Ishikawa (cell line): ENCODE data around the gene CUL2.

Experiments
- CEBPB ChIP-seq: IDR thresholded peaks from 2 replicates; pipeline ENCODE4 v1.6.1; 2012
- CREB1 ChIP-seq: IDR thresholded peaks from 2 replicates; pipeline ENCODE4 v1.6.1; 2012; ENCODE audit warnings: low read depth
- EGR1 ChIP-seq: IDR thresholded peaks from 2 replicates; pipeline ENCODE4 v1.6.1; 2012
- EP300 ChIP-seq: IDR thresholded peaks from 2 replicates; pipeline ENCODE4 v1.6.1; 2012; ENCODE audit warnings: borderline replicate concordance
- FOXM1 ChIP-seq: IDR thresholded peaks from 2 replicates; pipeline ENCODE4 v1.6.1; 2012; ENCODE audit warnings: low read depth, borderline replicate concordance
- MAX ChIP-seq: IDR thresholded peaks from 2 replicates; pipeline ENCODE4 v1.6.1; 2012
- NFIC ChIP-seq: IDR thresholded peaks from 2 replicates; pipeline ENCODE4 v1.6.1; 2012
- RAD21 ChIP-seq: IDR thresholded peaks from 2 replicates; pipeline ENCODE4 v1.6.1; 2012; ENCODE audit warnings: low read depth
- REST ChIP-seq: IDR thresholded peaks from 2 replicates; pipeline ENCODE4 v1.6.1; 2012; ENCODE audit warnings: low read depth, mild to moderate bottlenecking
- TAF1 ChIP-seq: IDR thresholded peaks from 2 replicates; pipeline ENCODE4 v1.6.1; 2012; ENCODE audit warnings: low read depth, mild to moderate bottlenecking
- TCF12 ChIP-seq: IDR thresholded peaks from 2 replicates; pipeline ENCODE4 v1.6.1; 2012; ENCODE audit warnings: low read depth
- TEAD4 ChIP-seq: IDR thresholded peaks from 2 replicates; pipeline ENCODE4 v1.6.1; 2012
- USF1 ChIP-seq: IDR thresholded peaks from 2 replicates; pipeline ENCODE4 v1.6.1; 2012
- YY1 ChIP-seq: IDR thresholded peaks from 2 replicates; pipeline ENCODE4 v1.6.1; 2012; ENCODE audit warnings: low read depth
- ZBTB7A ChIP-seq: IDR thresholded peaks from 2 replicates; pipeline ENCODE4 v1.6.1; 2012; ENCODE audit warnings: low read depth

The CUL2 gene

GRCh38 chr10:35132727-35133126, 42.6 kb upstream of the CUL2 start:
- TF ChIP-seq NFIC, result no peak
- TF ChIP-seq TCF12, result no peak
- no peak for TF ChIP-seq FOXM1
- TF ChIP-seq CREB1, result no peak
- TF ChIP-seq CEBPB, result no peak
- no peak for TF ChIP-seq REST
- no peak for TF ChIP-seq EGR1
- no peak for TF ChIP-seq YY1
- TF ChIP-seq USF1, result no peak
- TF ChIP-seq ZBTB7A, result no peak
- TF ChIP-seq RAD21, result no peak
- no peak for TF ChIP-seq MAX

- no peak for TF ChIP-seq FOXM1
- no peak for TF ChIP-seq EP300
- TF ChIP-seq ZBTB7A, result no peak
These were observed 40.5 kb upstream of the CUL2 start for GRCh38 chr10:35130663-35131062.

GRCh38 chr10:35129185-35129674, 39.1 kb upstream of the CUL2 start:
- TF ChIP-seq CREB1 (no peak), FOXM1 (no peak), MAX (no peak), USF1 (no peak), RAD21 (no peak), EGR1 (no peak), YY1 (no peak), CEBPB (no peak), TCF12 (no peak), ZBTB7A (no peak), TEAD4 (no peak)

GRCh38 chr10:35127289-35127891, 37.2 kb upstream of the CUL2 start:
- TF ChIP-seq TCF12 (no peak), REST (no peak), CREB1 (no peak), EP300 (no peak), RAD21 (no peak), CEBPB (no peak)

GRCh38 chr10:35126530-35127288, 36.6 kb upstream of the CUL2 start, which contains the start of gene CREM:
Gene CREM, plus strand, starts transcription at chr10:35126846. Its CDS starts 10,990 bp downstream, at chr10:35137836.
- TF ChIP-seq FOXM1 (0 out of 2 replicates have a peak, but pooled peaks have one; percentile 26), CEBPB (no peak), CREB1 (peak; percentile 95), TAF1 (peak; percentile 62), ZBTB7A (no peak), EGR1 (no peak; the same call in 1 of the 2 replicates), MAX (peak; percentile 85), USF1 (no peak), REST (no peak), YY1 (peak; percentile 20; the same call in 1 of the 2 replicates), EP300 (peak; percentile 20; the same call in 1 of the 2 replicates), TEAD4 (0 out of 2 replicates have a peak, but pooled peaks have one; percentile 40), TCF12 (peak; percentile 42; the same call in 1 of the 2 replicates), NFIC (peak; percentile 37; the same call in 1 of the 2 replicates), RAD21 (peak; percentile 52)
